HCT116 (cell line): ENCODE measurements around the gene GLUD1. TPM values are rescaled to one million over a fixed set of nuclear protein-coding genes. Genes with fewer than 3 reads are reported as not detected.
A peak's percentile ranks its signal among the peaks of the same experiment; 100 is the strongest.

ENCODE experiments used
- ATAC-seq: fragments of 200-7000 bp; cut with Tn5 transposase; 2 replicates; pipeline ENCODE4 v1.9.1; 2020; ENCODE audit warnings: mild to moderate bottlenecking, moderate library complexity
- BruUV-seq: library from RNA; stranded (reverse); fragments of 400-500 nt; replicated peaks from 2 replicates; lab custom pipeline; 2021; lab: Mats Ljungman, UMichigan
- CTCF ChIA-PET: fragments of 300-600 bp; sonication (Branson Sonifier 250); formaldehyde crosslinking; loops from one replicate; lab custom pipeline; 2021; ENCODE audit warnings: antibody characterized with exemption; lab: Charles Lee
- POLR2A ChIA-PET: fragments of 300-600, 350-600 bp; sonication (Branson Sonifier 250); formaldehyde crosslinking; loops from one replicate; lab custom pipeline; 2021; ENCODE audit warnings: antibody characterized with exemption; lab: Charles Lee
- RAD21 ChIA-PET, 2 experiments: fragments of 300-600 bp; sonication (Branson Sonifier 250); formaldehyde crosslinking; loops; one replicate each; lab custom pipeline; 2023; ENCODE audit warnings: low total read pairs in 2 of 2; ENCODE audit not compliant: uncharacterized antibody in 2 of 2, unreplicated experiment in 2 of 2, low non-redundant PET in 1 of 2; lab: Charles Lee
- DNase-seq: peaks from one replicate; pipeline ENCODE4 v3.0.0-alpha.2; 2010; ENCODE audit warnings: low read depth, low spot score
- H2AFZ ChIP-seq: fragments of 200-600 bp; shearing (Covaris generic), sonication (generic); 2 replicates; pipeline ENCODE4 v1.6.1; 2017; ENCODE audit warnings: low read depth, mixed run types, mixed read lengths, antibody characterized with exemption, low read length; ENCODE audit not compliant: poor library complexity, severe bottlenecking
- H3K27ac ChIP-seq: 2 replicates; pipeline ENCODE4 v1.5.1; 2012; ENCODE audit warnings: low read depth, low read length
- H3K27me3 ChIP-seq: fragments of 200-600 bp; sonication (generic); 2 replicates; pipeline ENCODE4 v1.6.1; 2016; ENCODE audit warnings: mixed run types, low read length, mixed read lengths; ENCODE audit not compliant: insufficient read depth
- H3K36me3 ChIP-seq, 2 experiments: fragments of 200-500 bp in 1 of 2; fragments of 200-600 bp in 1 of 2; sonication (Bioruptor generic) in 1 of 2; sonication (generic) in 1 of 2; 2 replicates each; pipeline versions ENCODE4 v1.5.1 to v1.6.1; 2014 to 2016; ENCODE audit warnings: low read length in 2 of 2, inconsistent platforms in 1 of 2, mixed read lengths in 1 of 2, mixed run types in 1 of 2; ENCODE audit not compliant: insufficient read depth in 2 of 2, control insufficient read depth in 1 of 2
- H3K4me1 ChIP-seq, 2 experiments: fragments of 200-600 bp in 1 of 2; sonication (generic) in 1 of 2; 2 replicates each; pipeline versions ENCODE4 v1.5.1 to v1.6.1; 2012 to 2017; ENCODE audit warnings: low read length in 2 of 2, inconsistent platforms in 1 of 2, mild to moderate bottlenecking in 1 of 2, mixed read lengths in 1 of 2, mixed run types in 1 of 2, moderate library complexity in 1 of 2; ENCODE audit not compliant: insufficient read depth in 2 of 2, control insufficient read depth in 1 of 2
- H3K4me2 ChIP-seq: fragments of 200-600 bp; sonication (generic); 2 replicates; pipeline ENCODE4 v1.6.1; 2017; ENCODE audit warnings: mixed run types, low read length, mixed read lengths
- H3K4me3 ChIP-seq, 2 experiments: fragments of 200-600 bp in 1 of 2; sonication (generic) in 1 of 2; replicated peaks in 1 of 2; 2 replicates each; pipeline ENCODE4 v1.5.1; 2011 to 2016; ENCODE audit warnings: low read length in 2 of 2, control low read depth in 1 of 2, low read depth in 1 of 2, mild to moderate bottlenecking in 1 of 2, mixed read lengths in 1 of 2, mixed run types in 1 of 2
- H3K79me2 ChIP-seq: fragments of 200-600 bp; sonication (generic); 2 replicates; pipeline ENCODE4 v1.6.1; 2017; ENCODE audit warnings: mild to moderate bottlenecking, mixed run types, low read length, moderate library complexity, mixed read lengths; ENCODE audit not compliant: insufficient read depth
- H3K9ac ChIP-seq: fragments of 200-600 bp; sonication (generic); 2 replicates; pipeline ENCODE4 v1.6.1; 2016; ENCODE audit warnings: low read length, mixed read lengths
- H3K9me2 ChIP-seq: fragments of 200-600 bp; sonication (generic), shearing (Covaris generic); 2 replicates; pipeline ENCODE4 v1.6.1; 2017; ENCODE audit warnings: mixed run types, mild to moderate bottlenecking, moderate library complexity; ENCODE audit not compliant: insufficient read depth
- H3K9me3 ChIP-seq, 2 experiments: fragments of 200-500 bp in 1 of 2; fragments of 200-600 bp in 1 of 2; sonication (Bioruptor generic) in 1 of 2; sonication (generic) in 1 of 2; 2 replicates each; pipeline ENCODE4 v1.6.1; 2014 to 2017; ENCODE audit warnings: low read length in 2 of 2, mixed read lengths in 2 of 2, inconsistent platforms in 1 of 2, low read depth in 1 of 2, mild to moderate bottlenecking in 1 of 2, mixed run types in 1 of 2, moderate library complexity in 1 of 2; ENCODE audit not compliant: control insufficient read depth in 1 of 2, insufficient read depth in 1 of 2
- H4K20me1 ChIP-seq: fragments of 200-600 bp; sonication (generic), shearing (Covaris generic); 2 replicates; pipeline ENCODE4 v1.6.1; 2017; ENCODE audit warnings: mixed run types, mild to moderate bottlenecking, moderate library complexity; ENCODE audit not compliant: insufficient read depth
- ATF3 ChIP-seq: IDR thresholded peaks from 2 replicates; pipeline ENCODE4 v1.6.1; 2012
- CTCF ChIP-seq, 3 experiments: fragments of 200-600 bp in 1 of 3; sonication (generic) in 1 of 3; IDR thresholded peaks in 2 of 3; conservative IDR thresholded peaks in 1 of 3; 2 replicates each; pipeline ENCODE4 v1.5.1; 2012 to 2017; ENCODE audit warnings: low read depth in 2 of 3, low read length in 2 of 3, antibody characterized with exemption in 1 of 3, borderline replicate concordance in 1 of 3, control low read depth in 1 of 3, mild to moderate bottlenecking in 1 of 3, mixed read lengths in 1 of 3, mixed run types in 1 of 3, moderate library complexity in 1 of 3; ENCODE audit not compliant: insufficient read depth in 1 of 3
- ELF1 ChIP-seq: IDR thresholded peaks from 2 replicates; pipeline ENCODE4 v1.6.1; 2012; ENCODE audit warnings: low read depth, borderline replicate concordance
- POLR2A ChIP-seq: IDR thresholded peaks from 2 replicates; pipeline ENCODE4 v1.7.0; 2011; ENCODE audit warnings: borderline replicate concordance; ENCODE audit not compliant: insufficient read depth, insufficient read length; ENCODE audit errors: extremely low read depth
- POLR2AphosphoS5 ChIP-seq: IDR thresholded peaks from 2 replicates; pipeline ENCODE4 v1.6.1; 2011; ENCODE audit warnings: mild to moderate bottlenecking, low read depth, low read length, moderate library complexity
- RAD21 ChIP-seq: IDR thresholded peaks from 2 replicates; pipeline ENCODE4 v1.6.1; 2012; ENCODE audit warnings: low read depth, mild to moderate bottlenecking
- REST ChIP-seq: IDR thresholded peaks from 2 replicates; pipeline ENCODE4 v1.6.1; 2012; ENCODE audit warnings: low read depth
- SIN3A ChIP-seq: IDR thresholded peaks from 2 replicates; pipeline ENCODE4 v1.6.1; 2012; ENCODE audit warnings: low read depth
- SP1 ChIP-seq: IDR thresholded peaks from 2 replicates; pipeline ENCODE4 v1.6.1; 2012; ENCODE audit warnings: low read depth
- TCF7L2 ChIP-seq: IDR thresholded peaks from 2 replicates; pipeline ENCODE4 v1.7.0; 2011; ENCODE audit warnings: borderline replicate concordance, inconsistent platforms; ENCODE audit not compliant: insufficient read depth, insufficient read length; ENCODE audit errors: extremely low read depth
- YY1 ChIP-seq: IDR thresholded peaks from 2 replicates; pipeline ENCODE4 v1.6.1; 2011; ENCODE audit warnings: low read length, low read depth, moderate library complexity, mild to moderate bottlenecking; ENCODE audit not compliant: insufficient replicate concordance; ENCODE audit errors: extremely low read depth
- ZFX ChIP-seq: fragments of 450-650 bp; IDR thresholded peaks from 2 replicates; pipeline ENCODE4 v1.6.1; 2017
- intact Hi-C: fragments of 100-400 bp; cut with micrococcal nuclease; formaldehyde crosslinking; loops from 2 replicates; pipeline ENCODE4 v1.10.0; 2022
- total RNA-seq: library from RNA; stranded (reverse); gene quantifications from one replicate; pipeline ENCODE4 v1.2.1, GENCODE V29; 2021; ENCODE audit not compliant: unreplicated experiment

GLUD1 gene
- total RNA-seq, 1 experiment from 2014 or later, result 131 TPM

- TF ChIP-seq CTCF (IDR thresholded peaks at IDR 0.05 in 2 of 3, conservative IDR thresholded peaks at IDR 0.05 in 1 of 3; ENCODE audit: borderline replicate concordance in 1 of 3, insufficient read depth in 1 of 3, low read depth in 2 of 3, low read length in 2 of 3), result peak in 1 of 3 experiments; percentile 18; a peak in 1 of 6 replicates
- TF ChIP-seq SIN3A, result no peak
- Histone ChIP-seq H3K4me1 (no peaks in the 10 kb centered on the region), H4K20me1 (no peaks in the 10 kb centered on the region), H3K36me3 (peaks cover 35 to 44% of the 10 kb centered on the region in 2 experiments), H3K27me3 (no peaks in the 10 kb centered on the region), H3K79me2 (no peaks in the 10 kb centered on the region), H2AFZ (no peak overlapping the region), H3K4me2 (no peak overlapping the region), H3K9me2 (no peaks in the 10 kb centered on the region), H3K9me3 (no peaks in the 10 kb centered on the region), H3K27ac (no peak overlapping the region), H3K9ac (no peak overlapping the region), H3K4me3 (no peak overlapping the region)
- no peak; the same call in 1 of the 2 replicates for ATAC-seq
- POLR2A ChIA-PET, result no interaction called here
- BruUV-seq, result no TSS peak
- DNase-seq, result no peak
- RAD21 ChIA-PET, result no interaction called here
- CTCF ChIA-PET, result no interaction called here
- intact Hi-C loops, result no loop called here
Observed at GRCh38 chr10:87054373-87055295, 40.0 kb downstream of the GLUD1 start.

GRCh38 chr10:87053577-87054181 is 41.0 kb downstream of the GLUD1 start:
- Histone ChIP-seq H3K36me3 (peaks cover 26 to 40% of the 10 kb centered on the region in 2 experiments), H3K27ac (no peak overlapping the region), H2AFZ (no peak overlapping the region), H4K20me1 (no peaks in the 10 kb centered on the region), H3K79me2 (no peaks in the 10 kb centered on the region), H3K9ac (no peak overlapping the region), H3K9me2 (no peaks in the 10 kb centered on the region), H3K4me1 (no peaks in the 10 kb centered on the region)
- ATAC-seq, result no peak
- DNase-seq, result no peak
- POLR2A ChIA-PET, result no interaction called here
- TF ChIP-seq SP1 (no peak), POLR2AphosphoS5 (no peak), TCF7L2 (no peak), YY1 (no peak), RAD21 (no peak), POLR2A (no peak), ZFX (no peak), ATF3 (no peak), REST (no peak), ELF1 (no peak), SIN3A (no peak)
- TF ChIP-seq, all 23 proteins: peak for 0
- Histone ChIP-seq H3K4me2 (no peak overlapping the region), H3K27me3 (no peaks in the 10 kb centered on the region), H3K4me3 (no peak overlapping the region), H3K9me3 (no peaks in the 10 kb centered on the region)
- BruUV-seq, result no TSS peak
- ChIA-PET RAD21 (no interaction called here), CTCF (no interaction called here)
- intact Hi-C loops, result no loop called here
